HCT116 (cell line): ENCODE results near the gene APBA3. TPM values are rescaled to one million over a fixed set of nuclear protein-coding genes. Genes with fewer than 3 reads are reported as not detected.

Source experiments
- ATAC-seq: fragments of 200-7000 bp; cut with Tn5 transposase; 2 replicates; pipeline ENCODE4 v1.9.1; 2020; ENCODE audit warnings: mild to moderate bottlenecking, moderate library complexity
- BruUV-seq: library from RNA; stranded (reverse); fragments of 400-500 nt; replicated peaks from 2 replicates; lab custom pipeline; 2021; lab: Mats Ljungman, UMichigan
- CTCF ChIA-PET: fragments of 300-600 bp; sonication (Branson Sonifier 250); formaldehyde crosslinking; loops from one replicate; lab custom pipeline; 2021; ENCODE audit warnings: antibody characterized with exemption; lab: Charles Lee
- POLR2A ChIA-PET: fragments of 300-600, 350-600 bp; sonication (Branson Sonifier 250); formaldehyde crosslinking; loops from one replicate; lab custom pipeline; 2021; ENCODE audit warnings: antibody characterized with exemption; lab: Charles Lee
- RAD21 ChIA-PET, 2 experiments: fragments of 300-600 bp; sonication (Branson Sonifier 250); formaldehyde crosslinking; loops; one replicate each; lab custom pipeline; 2023; ENCODE audit warnings: low total read pairs in 2 of 2; ENCODE audit not compliant: uncharacterized antibody in 2 of 2, unreplicated experiment in 2 of 2, low non-redundant PET in 1 of 2; lab: Charles Lee
- DNase-seq: peaks from one replicate; pipeline ENCODE4 v3.0.0-alpha.2; 2010; ENCODE audit warnings: low read depth, low spot score
- H2AFZ ChIP-seq: fragments of 200-600 bp; shearing (Covaris generic), sonication (generic); 2 replicates; pipeline ENCODE4 v1.6.1; 2017; ENCODE audit warnings: low read depth, mixed run types, mixed read lengths, antibody characterized with exemption, low read length; ENCODE audit not compliant: poor library complexity, severe bottlenecking
- H3K27ac ChIP-seq: 2 replicates; pipeline ENCODE4 v1.5.1; 2012; ENCODE audit warnings: low read depth, low read length
- H3K27me3 ChIP-seq: fragments of 200-600 bp; sonication (generic); 2 replicates; pipeline ENCODE4 v1.6.1; 2016; ENCODE audit warnings: mixed run types, low read length, mixed read lengths; ENCODE audit not compliant: insufficient read depth
- H3K36me3 ChIP-seq, 2 experiments: fragments of 200-500 bp in 1 of 2; fragments of 200-600 bp in 1 of 2; sonication (Bioruptor generic) in 1 of 2; sonication (generic) in 1 of 2; 2 replicates each; pipeline versions ENCODE4 v1.5.1 to v1.6.1; 2014 to 2016; ENCODE audit warnings: low read length in 2 of 2, inconsistent platforms in 1 of 2, mixed read lengths in 1 of 2, mixed run types in 1 of 2; ENCODE audit not compliant: insufficient read depth in 2 of 2, control insufficient read depth in 1 of 2
- H3K4me1 ChIP-seq, 2 experiments: fragments of 200-600 bp in 1 of 2; sonication (generic) in 1 of 2; 2 replicates each; pipeline versions ENCODE4 v1.5.1 to v1.6.1; 2012 to 2017; ENCODE audit warnings: low read length in 2 of 2, inconsistent platforms in 1 of 2, mild to moderate bottlenecking in 1 of 2, mixed read lengths in 1 of 2, mixed run types in 1 of 2, moderate library complexity in 1 of 2; ENCODE audit not compliant: insufficient read depth in 2 of 2, control insufficient read depth in 1 of 2
- H3K4me2 ChIP-seq: fragments of 200-600 bp; sonication (generic); 2 replicates; pipeline ENCODE4 v1.6.1; 2017; ENCODE audit warnings: mixed run types, low read length, mixed read lengths
- H3K4me3 ChIP-seq, 2 experiments: fragments of 200-600 bp in 1 of 2; sonication (generic) in 1 of 2; replicated peaks in 1 of 2; 2 replicates each; pipeline ENCODE4 v1.5.1; 2011 to 2016; ENCODE audit warnings: low read length in 2 of 2, control low read depth in 1 of 2, low read depth in 1 of 2, mild to moderate bottlenecking in 1 of 2, mixed read lengths in 1 of 2, mixed run types in 1 of 2
- H3K79me2 ChIP-seq: fragments of 200-600 bp; sonication (generic); 2 replicates; pipeline ENCODE4 v1.6.1; 2017; ENCODE audit warnings: mild to moderate bottlenecking, mixed run types, low read length, moderate library complexity, mixed read lengths; ENCODE audit not compliant: insufficient read depth
- H3K9ac ChIP-seq: fragments of 200-600 bp; sonication (generic); 2 replicates; pipeline ENCODE4 v1.6.1; 2016; ENCODE audit warnings: low read length, mixed read lengths
- H3K9me2 ChIP-seq: fragments of 200-600 bp; sonication (generic), shearing (Covaris generic); 2 replicates; pipeline ENCODE4 v1.6.1; 2017; ENCODE audit warnings: mixed run types, mild to moderate bottlenecking, moderate library complexity; ENCODE audit not compliant: insufficient read depth
- H3K9me3 ChIP-seq, 2 experiments: fragments of 200-500 bp in 1 of 2; fragments of 200-600 bp in 1 of 2; sonication (Bioruptor generic) in 1 of 2; sonication (generic) in 1 of 2; 2 replicates each; pipeline ENCODE4 v1.6.1; 2014 to 2017; ENCODE audit warnings: low read length in 2 of 2, mixed read lengths in 2 of 2, inconsistent platforms in 1 of 2, low read depth in 1 of 2, mild to moderate bottlenecking in 1 of 2, mixed run types in 1 of 2, moderate library complexity in 1 of 2; ENCODE audit not compliant: control insufficient read depth in 1 of 2, insufficient read depth in 1 of 2
- H4K20me1 ChIP-seq: fragments of 200-600 bp; sonication (generic), shearing (Covaris generic); 2 replicates; pipeline ENCODE4 v1.6.1; 2017; ENCODE audit warnings: mixed run types, mild to moderate bottlenecking, moderate library complexity; ENCODE audit not compliant: insufficient read depth
- CBX3 ChIP-seq: IDR thresholded peaks from 2 replicates; pipeline ENCODE4 v1.6.1; 2012; ENCODE audit warnings: low read depth
- CEBPB ChIP-seq: IDR thresholded peaks from 2 replicates; pipeline ENCODE4 v1.6.1; 2012; ENCODE audit warnings: low read depth
- CTCF ChIP-seq, 3 experiments: fragments of 200-600 bp in 1 of 3; sonication (generic) in 1 of 3; IDR thresholded peaks in 2 of 3; conservative IDR thresholded peaks in 1 of 3; 2 replicates each; pipeline ENCODE4 v1.5.1; 2012 to 2017; ENCODE audit warnings: low read depth in 2 of 3, low read length in 2 of 3, antibody characterized with exemption in 1 of 3, borderline replicate concordance in 1 of 3, control low read depth in 1 of 3, mild to moderate bottlenecking in 1 of 3, mixed read lengths in 1 of 3, mixed run types in 1 of 3, moderate library complexity in 1 of 3; ENCODE audit not compliant: insufficient read depth in 1 of 3
- EZH2phosphoT487 ChIP-seq: fragments of 200-600 bp; IDR thresholded peaks from 2 replicates; pipeline ENCODE4 v1.6.1; 2018; ENCODE audit warnings: antibody characterized with exemption, borderline replicate concordance
- POLR2A ChIP-seq: IDR thresholded peaks from 2 replicates; pipeline ENCODE4 v1.7.0; 2011; ENCODE audit warnings: borderline replicate concordance; ENCODE audit not compliant: insufficient read depth, insufficient read length; ENCODE audit errors: extremely low read depth
- REST ChIP-seq: IDR thresholded peaks from 2 replicates; pipeline ENCODE4 v1.6.1; 2012; ENCODE audit warnings: low read depth
- SP1 ChIP-seq: IDR thresholded peaks from 2 replicates; pipeline ENCODE4 v1.6.1; 2012; ENCODE audit warnings: low read depth
- SRF ChIP-seq: IDR thresholded peaks from 2 replicates; pipeline ENCODE4 v1.6.1; 2012; ENCODE audit warnings: low read depth
- TCF7L2 ChIP-seq: IDR thresholded peaks from 2 replicates; pipeline ENCODE4 v1.7.0; 2011; ENCODE audit warnings: borderline replicate concordance, inconsistent platforms; ENCODE audit not compliant: insufficient read depth, insufficient read length; ENCODE audit errors: extremely low read depth
- ZFX ChIP-seq: fragments of 450-650 bp; IDR thresholded peaks from 2 replicates; pipeline ENCODE4 v1.6.1; 2017
- ZNF274 ChIP-seq: fragments of 200-500 bp; sonication (Bioruptor generic); IDR thresholded peaks from 2 replicates; pipeline ENCODE4 v1.6.1; 2014; ENCODE audit warnings: mild to moderate bottlenecking, low read depth, low read length, inconsistent platforms
- intact Hi-C: fragments of 100-400 bp; cut with micrococcal nuclease; formaldehyde crosslinking; loops from 2 replicates; pipeline ENCODE4 v1.10.0; 2022
- total RNA-seq: library from RNA; stranded (reverse); gene quantifications from one replicate; pipeline ENCODE4 v1.2.1, GENCODE V29; 2021; ENCODE audit not compliant: unreplicated experiment

APBA3 gene
- total RNA-seq, 1 experiment from 2014 or later: 29.5 TPM

- Histone ChIP-seq H3K4me3 (no peak overlapping the region), H4K20me1 (no peaks in the 10 kb centered on the region), H3K9me3 (peaks cover 0 to 5% of the 10 kb centered on the region in 2 experiments; a peak in 2 of 4 replicates), H3K9me2 (no peaks in the 10 kb centered on the region), H3K4me1 (no peaks in the 10 kb centered on the region), H3K36me3 (no peaks in the 10 kb centered on the region), H3K27ac (no peak overlapping the region; the same call in 1 of the 2 replicates), H3K27me3 (no peaks in the 10 kb centered on the region), H2AFZ (no peak overlapping the region), H3K79me2 (no peaks in the 10 kb centered on the region), H3K4me2 (no peak overlapping the region), H3K9ac (no peak overlapping the region)
- ATAC-seq (no peak), DNase-seq (no peak)
- BruUV-seq: no TSS peak
- ChIA-PET RAD21 (no interaction called here), POLR2A (no interaction called here), CTCF (no interaction called here)
- intact Hi-C loops: no loop called here
- TF ChIP-seq ZNF274: no peak
Measured at GRCh38 chr19:3808420-3809143, 47.1 kb upstream of the APBA3 start.

GRCh38 chr19:3807574-3808354, 46.3 kb upstream of the APBA3 start:
- Histone ChIP-seq H3K27me3 (no peaks in the 10 kb centered on the region), H3K9ac (no peak overlapping the region), H4K20me1 (no peaks in the 10 kb centered on the region), H3K36me3 (no peaks in the 10 kb centered on the region), H3K4me3 (no peak overlapping the region), H3K4me2 (no peak overlapping the region), H3K27ac (no peak overlapping the region), H3K79me2 (no peaks in the 10 kb centered on the region), H3K9me3 (peaks cover 0 to 5% of the 10 kb centered on the region in 2 experiments; a peak in 2 of 4 replicates), H2AFZ (no peak overlapping the region), H3K4me1 (no peaks in the 10 kb centered on the region), H3K9me2 (no peaks in the 10 kb centered on the region)
- POLR2A ChIA-PET: no interaction called here
- intact Hi-C loops: no loop called here
- RAD21 ChIA-PET: no interaction called here
- ATAC-seq (no peak), DNase-seq (no peak)
- BruUV-seq: no TSS peak
- TF ChIP-seq EZH2phosphoT487 (no peak), CBX3 (no peak), POLR2A (no peak), SP1 (no peak), CTCF (IDR thresholded peaks at IDR 0.05 in 2 of 3, conservative IDR thresholded peaks at IDR 0.05 in 1 of 3; ENCODE audit: borderline replicate concordance in 1 of 3, insufficient read depth in 1 of 3, low read depth in 2 of 3, low read length in 2 of 3) (no peak), TCF7L2 (no peak), CEBPB (no peak), ZFX (no peak), REST (no peak), ZNF274 (no peak), SRF (no peak)
- CTCF ChIA-PET: no interaction called here
